ENCODE results near the gene LY6G5C. TPM values are rescaled to one million over a fixed set of nuclear protein-coding genes. Genes with fewer than 3 reads are reported as not detected.

The LY6G5C gene
- total and polyA plus RNA-seq, 2 experiments from 2014 or later: 2.1 TPM; not detected in 1

DNA sequence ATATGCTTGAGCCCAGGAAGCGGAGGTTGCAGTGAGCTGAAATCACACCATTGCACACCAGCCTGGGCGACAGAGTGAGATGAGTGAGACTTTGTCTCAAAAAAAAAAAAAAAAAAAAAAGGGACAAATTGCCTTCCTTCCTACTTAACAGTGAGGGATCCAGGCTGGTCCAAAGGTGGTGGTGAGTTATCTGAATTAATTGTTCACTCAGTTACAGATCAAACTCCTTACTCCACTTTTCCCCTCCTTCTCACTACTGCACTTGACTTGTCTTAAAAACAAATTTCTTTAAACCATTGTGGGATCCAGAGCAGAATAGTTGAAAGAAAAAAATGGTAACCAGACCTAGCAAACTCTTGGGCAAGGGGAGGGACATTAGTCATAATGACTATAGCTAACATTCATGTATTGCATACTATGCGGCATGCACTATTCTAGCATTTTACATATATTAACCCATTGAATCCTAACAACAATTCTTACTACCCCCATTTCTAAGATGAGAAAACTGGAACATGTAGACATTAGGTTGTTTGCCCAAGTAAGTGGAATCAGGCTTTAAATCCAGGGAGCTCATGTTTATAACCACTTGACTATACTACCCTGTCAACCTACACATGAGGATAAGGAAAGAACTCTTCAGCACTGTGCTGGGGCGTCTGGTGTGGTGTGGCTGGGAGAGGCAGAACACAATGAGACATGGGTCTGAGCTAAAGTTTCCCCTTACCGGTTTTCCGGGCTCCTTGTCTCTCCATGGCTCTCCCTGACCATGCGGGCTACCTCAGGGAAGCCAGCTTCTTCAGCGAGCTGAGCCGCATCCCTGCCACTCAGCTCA, 17.5 kb downstream of the LY6G5C start (continued):
- TF ChIP-seq, protein P1, sequence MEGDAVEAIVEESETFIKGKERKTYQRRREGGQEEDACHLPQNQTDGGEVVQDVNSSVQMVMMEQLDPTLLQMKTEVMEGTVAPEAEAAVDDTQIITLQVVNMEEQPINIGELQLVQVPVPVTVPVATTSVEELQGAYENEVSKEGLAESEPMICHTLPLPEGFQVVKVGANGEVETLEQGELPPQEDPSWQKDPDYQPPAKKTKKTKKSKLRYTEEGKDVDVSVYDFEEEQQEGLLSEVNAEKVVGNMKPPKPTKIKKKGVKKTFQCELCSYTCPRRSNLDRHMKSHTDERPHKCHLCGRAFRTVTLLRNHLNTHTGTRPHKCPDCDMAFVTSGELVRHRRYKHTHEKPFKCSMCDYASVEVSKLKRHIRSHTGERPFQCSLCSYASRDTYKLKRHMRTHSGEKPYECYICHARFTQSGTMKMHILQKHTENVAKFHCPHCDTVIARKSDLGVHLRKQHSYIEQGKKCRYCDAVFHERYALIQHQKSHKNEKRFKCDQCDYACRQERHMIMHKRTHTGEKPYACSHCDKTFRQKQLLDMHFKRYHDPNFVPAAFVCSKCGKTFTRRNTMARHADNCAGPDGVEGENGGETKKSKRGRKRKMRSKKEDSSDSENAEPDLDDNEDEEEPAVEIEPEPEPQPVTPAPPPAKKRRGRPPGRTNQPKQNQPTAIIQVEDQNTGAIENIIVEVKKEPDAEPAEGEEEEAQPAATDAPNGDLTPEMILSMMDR (conservative IDR thresholded peaks at IDR 0.05; ENCODE audit: low read depth in 2 of 2): no peak
- TF ChIP-seq STAT1 (IDR thresholded peaks at IDR 0.05; ENCODE audit: unreplicated experiment) (no peak), ZNF114 (CRISPR knock-in tag; IDR thresholded peaks at IDR 0.05) (no peak), REST (IDR thresholded peaks at IDR 0.05; ENCODE audit: unreplicated experiment) (no peak), EZH2phosphoT487 (IDR thresholded peaks at IDR 0.05; ENCODE audit: unreplicated experiment) (no peak), NANOG (IDR thresholded peaks at IDR 0.05; ENCODE audit: borderline replicate concordance) (no peak)

DNA sequence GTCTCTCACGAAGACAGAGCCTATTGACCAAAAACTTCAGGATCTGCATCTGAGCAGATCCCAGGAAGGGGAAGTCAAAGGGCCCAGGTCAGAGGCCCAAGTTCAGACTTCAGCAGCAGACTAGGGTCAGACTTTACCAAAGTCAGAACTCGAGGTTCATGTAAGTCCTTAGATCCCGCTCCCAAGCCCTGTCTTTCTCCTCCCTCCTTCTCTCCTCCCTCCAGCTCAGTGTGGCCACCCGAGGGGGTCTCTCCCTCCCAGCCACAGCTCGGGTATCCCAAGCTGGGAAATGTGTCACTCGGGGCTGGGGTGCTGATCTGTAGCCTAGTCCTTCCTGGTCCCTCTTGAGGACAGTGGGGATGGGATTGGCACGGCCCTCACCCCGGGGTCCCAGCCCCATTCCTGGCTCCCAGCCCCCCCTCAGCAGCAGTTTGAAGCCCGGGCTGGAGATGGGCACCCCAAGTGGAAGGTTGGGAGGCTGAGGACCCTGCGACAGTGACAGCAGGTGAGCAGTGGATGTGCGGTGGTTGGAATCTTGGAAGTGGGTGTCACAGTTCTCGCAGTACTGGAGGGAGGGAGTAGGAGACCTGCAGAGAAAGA, 18.6 kb downstream of the LY6G5C start:
- peaks cover 47% of the 10 kb centered on the region for H3K4me1 Mint-ChIP-seq
- peaks cover 21% of the 10 kb centered on the region; the same call in 1 of the 2 replicates for H3F3A ChIP-seq (replicated peaks; ENCODE audit: low read depth)
- H2AFZ ChIP-seq: no peak overlapping the region
- H3K79me2 ChIP-seq (replicated peaks; ENCODE audit: insufficient read depth): peaks cover 54% of the 10 kb centered on the region
- no peak for ATAC-seq
- peak overlapping the region; percentile 82; the same call in 1 of the 2 replicates for H3K27ac Mint-ChIP-seq
- peaks cover 17% of the 10 kb centered on the region for H3K36me3 ChIP-seq (ENCODE audit: insufficient read depth)
- DNase-seq (ENCODE audit: low spot score): no peak
- peak overlapping the region; percentile 43; the same call in 1 of the 3 replicates for H3K4me3 Mint-ChIP-seq
- H3K4me3 ChIP-seq: no peak overlapping the region
- no peaks in the 10 kb centered on the region; the same call in 2 of the 3 replicates for H3K9me3 Mint-ChIP-seq
- TF ChIP-seq, protein P2, sequence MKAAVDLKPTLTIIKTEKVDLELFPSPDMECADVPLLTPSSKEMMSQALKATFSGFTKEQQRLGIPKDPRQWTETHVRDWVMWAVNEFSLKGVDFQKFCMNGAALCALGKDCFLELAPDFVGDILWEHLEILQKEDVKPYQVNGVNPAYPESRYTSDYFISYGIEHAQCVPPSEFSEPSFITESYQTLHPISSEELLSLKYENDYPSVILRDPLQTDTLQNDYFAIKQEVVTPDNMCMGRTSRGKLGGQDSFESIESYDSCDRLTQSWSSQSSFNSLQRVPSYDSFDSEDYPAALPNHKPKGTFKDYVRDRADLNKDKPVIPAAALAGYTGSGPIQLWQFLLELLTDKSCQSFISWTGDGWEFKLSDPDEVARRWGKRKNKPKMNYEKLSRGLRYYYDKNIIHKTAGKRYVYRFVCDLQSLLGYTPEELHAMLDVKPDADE (IDR thresholded peaks at IDR 0.05): no peak
- TF ChIP-seq CREB1 (CRISPR knock-in tag; IDR thresholded peaks at IDR 0.05; ENCODE audit: low read depth) (no peak), ZNF331 (CRISPR knock-in tag; IDR thresholded peaks at IDR 0.05; ENCODE audit: low read depth) (no peak)
- peaks cover 57% of the 10 kb centered on the region for H3K36me3 Mint-ChIP-seq (ENCODE audit: low read depth)
- H3K4me1 ChIP-seq (ENCODE audit: insufficient read depth): peaks cover 26% of the 10 kb centered on the region
- H3K9me2 ChIP-seq (ENCODE audit: insufficient read depth): no peaks in the 10 kb centered on the region
- H4K20me1 ChIP-seq (replicated peaks; ENCODE audit: insufficient read depth): peaks cover 4% of the 10 kb centered on the region
- H3K27me3 Mint-ChIP-seq (ENCODE audit: insufficient read depth, low read depth, poor library complexity): peaks cover 30% of the 10 kb centered on the region
- no peak overlapping the region for H3K4me2 ChIP-seq
- H3K27ac ChIP-seq (ENCODE audit: low read depth): no peak overlapping the region
- H3K27me3 ChIP-seq (ENCODE audit: insufficient read depth): no peaks in the 10 kb centered on the region

Measured in GM23338 (cell line).